ENCODE data around the gene EHF.
A peak's percentile ranks its signal among the peaks of the same experiment; 100 is the strongest.

The EHF gene

DNA sequence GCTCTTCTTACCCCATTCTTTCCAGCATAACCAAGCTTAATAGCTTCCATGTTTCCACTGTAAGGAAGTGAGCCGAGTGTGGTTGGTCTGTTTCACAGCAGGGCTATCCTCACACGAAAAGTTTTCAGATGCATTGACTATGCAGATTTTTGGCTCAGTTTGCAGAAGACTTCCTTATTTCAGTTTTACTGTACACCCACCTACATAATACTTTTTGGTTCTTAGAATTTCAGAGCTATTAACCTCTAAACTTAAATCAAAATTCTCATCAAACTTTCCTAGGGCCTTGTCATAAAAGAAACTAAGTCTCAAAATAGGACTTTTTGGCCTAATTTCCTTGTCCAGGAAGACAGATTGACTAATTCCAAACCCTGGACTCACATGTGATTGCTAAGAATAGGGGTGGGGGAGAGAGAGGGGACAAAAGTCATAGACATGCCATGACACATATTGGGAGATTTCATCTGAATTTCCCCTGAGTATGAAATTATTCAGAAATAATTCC is 7.3 kb upstream of the EHF start:
- peak; percentile 49 for DNase-seq (ENCODE audit: low read depth)
- no peak overlapping the region for H3K4me3 ChIP-seq (ENCODE audit: low read depth, low read length)
- no peak for TF ChIP-seq CTCF (IDR thresholded peaks at IDR 0.05; ENCODE audit: insufficient read depth, low read depth, low read length, missing control alignments)

- H3K4me3 ChIP-seq (ENCODE audit: low read depth, low read length), result no peak overlapping the region
- TF ChIP-seq CTCF (IDR thresholded peaks at IDR 0.05; ENCODE audit: insufficient read depth, low read depth, low read length, missing control alignments), result no peak
- DNase-seq (ENCODE audit: low read depth), result peak; percentile 40
These were observed 6.4 kb upstream of the EHF start for GRCh38 chr11:34614344-34615104.

DNA sequence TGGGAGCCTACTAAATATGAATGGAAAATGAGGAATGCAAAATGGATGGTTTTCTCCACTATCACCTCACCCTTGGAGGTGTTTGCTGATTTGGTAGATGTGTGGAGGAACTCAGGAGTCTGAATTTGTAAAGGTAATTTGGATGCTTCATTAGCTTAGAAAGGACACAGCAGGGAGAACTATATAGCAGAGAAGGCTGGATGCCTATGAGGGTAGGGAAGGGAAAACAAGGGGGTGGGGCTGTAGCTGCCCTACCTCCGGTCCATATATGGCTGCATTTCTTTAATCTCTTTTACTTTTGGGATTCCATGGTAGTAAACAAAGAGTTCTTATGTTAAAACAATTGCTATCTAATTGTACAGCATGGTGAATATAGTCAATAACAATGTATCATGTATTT is 4.8 kb upstream of the EHF start:
- H3K4me3 ChIP-seq (ENCODE audit: low read depth, low read length), result no peak overlapping the region
- DNase-seq (ENCODE audit: low read depth), result no peak
- no peak for TF ChIP-seq CTCF (IDR thresholded peaks at IDR 0.05; ENCODE audit: insufficient read depth, low read depth, low read length, missing control alignments)

DNA sequence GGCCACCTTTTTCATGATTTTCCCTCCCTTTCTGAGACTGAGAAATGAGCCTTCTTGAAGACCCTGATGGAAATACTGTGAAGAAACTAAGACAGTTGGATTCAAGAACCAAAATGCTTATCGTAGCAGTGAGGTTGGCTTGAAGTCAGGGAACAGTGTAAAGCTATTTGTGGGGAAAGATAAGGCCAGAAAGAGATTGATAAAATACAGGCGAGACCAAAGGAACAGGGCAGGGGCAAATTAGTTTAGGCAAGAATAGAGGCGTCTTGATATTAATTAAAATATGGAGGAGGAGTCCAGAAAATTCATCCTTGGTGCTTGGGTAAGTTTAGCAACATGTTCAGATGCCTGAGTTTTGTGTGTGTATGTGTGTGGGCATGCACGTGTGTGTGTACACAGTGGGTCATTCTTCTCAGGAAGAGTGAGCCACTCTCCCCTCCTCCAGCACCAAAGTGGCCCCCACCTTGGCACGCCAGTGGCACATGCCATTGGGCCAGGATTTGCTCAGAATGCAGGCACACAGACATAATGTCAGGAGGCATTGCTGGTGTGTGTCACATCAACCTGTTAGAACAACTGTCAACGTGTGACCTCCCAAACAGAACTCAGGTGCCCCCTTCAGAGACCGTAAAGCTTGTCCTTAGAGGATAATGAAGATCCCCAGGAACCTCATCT is 3.9 kb upstream of the EHF start:
- DNase-seq (ENCODE audit: low read depth), result no peak
- no peak overlapping the region for H3K4me3 ChIP-seq (ENCODE audit: low read depth, low read length)
- no peak for TF ChIP-seq CTCF (IDR thresholded peaks at IDR 0.05; ENCODE audit: insufficient read depth, low read depth, low read length, missing control alignments)

GRCh38 chr11:34618406-34618805 is 2.5 kb upstream of the EHF start:
- DNase-seq (ENCODE audit: low read depth), result no peak
- TF ChIP-seq CTCF (IDR thresholded peaks at IDR 0.05; ENCODE audit: insufficient read depth, low read depth, low read length, missing control alignments), result no peak
- H3K4me3 ChIP-seq (ENCODE audit: low read depth, low read length), result no peak overlapping the region

- no peak overlapping the region for H3K4me3 ChIP-seq (ENCODE audit: low read depth, low read length)
- no peak for TF ChIP-seq CTCF (IDR thresholded peaks at IDR 0.05; ENCODE audit: insufficient read depth, low read depth, low read length, missing control alignments)
- DNase-seq (ENCODE audit: low read depth), result no peak
These were observed 1.8 kb upstream of the EHF start for GRCh38 chr11:34619062-34619516.

Data from GM12865 (cell line).